ENCODE measurements around the gene PCDH19. TPM values are rescaled to one million over a fixed set of nuclear protein-coding genes. Genes with fewer than 3 reads are reported as not detected.
A peak's percentile ranks its signal among the peaks of the same experiment; 100 is the strongest.

The PCDH19 gene
- total RNA-seq, 1 experiment from 2014 or later: 1.2 TPM

DNA sequence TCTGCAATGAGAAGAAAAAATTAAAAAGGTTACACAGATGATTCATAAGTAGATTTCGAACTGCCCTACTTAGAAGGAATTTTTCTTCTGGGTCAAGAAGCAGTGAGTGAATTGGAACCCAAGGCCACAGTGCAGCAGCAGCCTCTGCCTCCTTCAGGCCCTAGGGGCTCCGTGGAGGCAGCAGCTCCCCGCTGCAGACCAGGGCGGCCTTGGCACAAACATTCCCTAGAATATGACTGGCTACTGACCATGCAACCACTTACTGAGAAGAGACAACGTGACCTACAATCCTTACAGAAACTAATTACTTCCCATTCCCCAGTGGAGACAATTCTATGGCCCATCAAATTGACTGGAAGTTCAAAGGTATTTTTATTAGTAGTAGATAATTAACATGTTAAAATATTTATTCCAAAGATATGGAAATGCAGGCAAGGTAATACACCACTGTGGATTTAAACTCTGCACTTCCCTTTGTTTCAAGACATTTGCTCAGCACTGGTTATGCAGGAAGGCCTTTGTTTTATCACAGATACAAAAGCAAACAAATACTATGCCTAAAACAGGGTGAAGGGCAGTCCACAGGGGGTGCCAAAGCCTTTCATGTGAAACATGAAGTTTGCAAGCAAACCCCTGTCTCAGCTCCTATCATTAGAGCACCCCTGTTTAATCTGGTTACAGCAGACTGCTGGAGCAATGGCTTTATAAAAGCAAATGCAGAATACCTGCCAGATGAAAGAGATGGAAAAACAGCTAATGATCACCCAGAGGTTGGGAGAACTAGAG lies 59.2 kb downstream of the PCDH19 start:
- H3K4me1 ChIP-seq (ENCODE audit: insufficient read depth, low read length): no peaks in the 10 kb centered on the region; the same call in 1 of the 2 replicates
- peaks cover 10 to 13% of the 10 kb centered on the region in 2 experiments for H3K4me1 Mint-ChIP-seq
- TF ChIP-seq, protein P1, sequence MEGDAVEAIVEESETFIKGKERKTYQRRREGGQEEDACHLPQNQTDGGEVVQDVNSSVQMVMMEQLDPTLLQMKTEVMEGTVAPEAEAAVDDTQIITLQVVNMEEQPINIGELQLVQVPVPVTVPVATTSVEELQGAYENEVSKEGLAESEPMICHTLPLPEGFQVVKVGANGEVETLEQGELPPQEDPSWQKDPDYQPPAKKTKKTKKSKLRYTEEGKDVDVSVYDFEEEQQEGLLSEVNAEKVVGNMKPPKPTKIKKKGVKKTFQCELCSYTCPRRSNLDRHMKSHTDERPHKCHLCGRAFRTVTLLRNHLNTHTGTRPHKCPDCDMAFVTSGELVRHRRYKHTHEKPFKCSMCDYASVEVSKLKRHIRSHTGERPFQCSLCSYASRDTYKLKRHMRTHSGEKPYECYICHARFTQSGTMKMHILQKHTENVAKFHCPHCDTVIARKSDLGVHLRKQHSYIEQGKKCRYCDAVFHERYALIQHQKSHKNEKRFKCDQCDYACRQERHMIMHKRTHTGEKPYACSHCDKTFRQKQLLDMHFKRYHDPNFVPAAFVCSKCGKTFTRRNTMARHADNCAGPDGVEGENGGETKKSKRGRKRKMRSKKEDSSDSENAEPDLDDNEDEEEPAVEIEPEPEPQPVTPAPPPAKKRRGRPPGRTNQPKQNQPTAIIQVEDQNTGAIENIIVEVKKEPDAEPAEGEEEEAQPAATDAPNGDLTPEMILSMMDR (conservative IDR thresholded peaks at IDR 0.05): 0 out of 3 replicates have a peak, but pooled peaks have one; percentile 9
- no peaks in the 10 kb centered on the region for H3K79me2 ChIP-seq (ENCODE audit: insufficient read depth, low read length)
- no peaks in the 10 kb centered on the region for H3K79me1 ChIP-seq (ENCODE audit: insufficient read depth, low read depth, low read length, poor library complexity, severe bottlenecking)
- DNase-seq: no peak
- no peaks in the 10 kb centered on the region for H3K36me3 Mint-ChIP-seq (ENCODE audit: insufficient read depth in 1 of 3, low read depth in 3 of 3)
- H3K18ac ChIP-seq (ENCODE audit: insufficient read length, low read depth, low read length): no peak overlapping the region
- no peak overlapping the region for H3K4ac ChIP-seq (ENCODE audit: low read depth, low read length)
- H3K27ac Mint-ChIP-seq: no peak overlapping the region; a peak in 2 of 7 replicates
- H2BK20ac ChIP-seq (ENCODE audit: low read depth, low read length, poor library complexity, severe bottlenecking): no peak overlapping the region
- no peaks in the 10 kb centered on the region for H3K9me3 Mint-ChIP-seq
- H3K4me2 ChIP-seq (ENCODE audit: insufficient read depth, insufficient read length, low read length): no peak overlapping the region
- H3K9me3 ChIP-seq (ENCODE audit: control insufficient read depth, low read depth, low read length): no peaks in the 10 kb centered on the region
- no peak overlapping the region for H2AFZ ChIP-seq (ENCODE audit: low read length)
- no peak overlapping the region for H2BK5ac ChIP-seq (ENCODE audit: insufficient read length, low read length)
- no peak overlapping the region for H3T11ph ChIP-seq (ENCODE audit: low read length)
- no peak overlapping the region for H2BK12ac ChIP-seq (ENCODE audit: insufficient read length, low read depth, low read length)
- no peak overlapping the region for H2BK120ac ChIP-seq (ENCODE audit: low read depth, low read length, poor library complexity, severe bottlenecking)
- no peak overlapping the region for H4K5ac ChIP-seq (ENCODE audit: insufficient read length, low read depth, low read length)
- no peak overlapping the region for H2AK5ac ChIP-seq (ENCODE audit: insufficient read length, low read length)
- no peak overlapping the region for H4K91ac ChIP-seq (ENCODE audit: insufficient read length, low read depth, low read length)
- H4K8ac ChIP-seq (replicated peaks; ENCODE audit: insufficient read length, low read depth, low read length): no peak overlapping the region
- H3K27me3 Mint-ChIP-seq (ENCODE audit: low read depth): peaks cover 36% of the 10 kb centered on the region
- H3K56ac ChIP-seq (ENCODE audit: insufficient read length, low read depth, low read length): no peak overlapping the region
- H3K14ac ChIP-seq (ENCODE audit: insufficient read depth, low read length): no peak overlapping the region
- no peaks in the 10 kb centered on the region for H4K20me1 ChIP-seq (ENCODE audit: control insufficient read depth, insufficient read depth, insufficient read length)
- no peaks in the 10 kb centered on the region for H3K23me2 ChIP-seq (ENCODE audit: insufficient read length, low read depth, low read length, poor library complexity, severe bottlenecking)
- H3K27me3 ChIP-seq (ENCODE audit: insufficient read depth, low read length): no peaks in the 10 kb centered on the region; the same call in 1 of the 2 replicates
- H3K4me3 Mint-ChIP-seq: no peak overlapping the region
- H2BK15ac ChIP-seq (ENCODE audit: low read depth, low read length): no peak overlapping the region
- no CpG with 5 or more reads among the region's 5 CpGs for WGBS (ENCODE audit: extremely low coverage, insufficient read length, low lambda C conversion rate)
- H3K27ac ChIP-seq (ENCODE audit: insufficient read length, low read depth, low read length): no peak overlapping the region
- H3K23ac ChIP-seq (ENCODE audit: insufficient read length, low read depth, low read length): no peak overlapping the region
- H3K9ac ChIP-seq (ENCODE audit: extremely low read depth, insufficient read length, low read length): no peak overlapping the region
